ENCODE data around the gene RSF1.
"Not testable (repeated sequence)": the region's sequence is repeated elsewhere in the genome, so short reads cannot be mapped to it uniquely, and the experiment has no call there.

The RSF1 gene

DNA sequence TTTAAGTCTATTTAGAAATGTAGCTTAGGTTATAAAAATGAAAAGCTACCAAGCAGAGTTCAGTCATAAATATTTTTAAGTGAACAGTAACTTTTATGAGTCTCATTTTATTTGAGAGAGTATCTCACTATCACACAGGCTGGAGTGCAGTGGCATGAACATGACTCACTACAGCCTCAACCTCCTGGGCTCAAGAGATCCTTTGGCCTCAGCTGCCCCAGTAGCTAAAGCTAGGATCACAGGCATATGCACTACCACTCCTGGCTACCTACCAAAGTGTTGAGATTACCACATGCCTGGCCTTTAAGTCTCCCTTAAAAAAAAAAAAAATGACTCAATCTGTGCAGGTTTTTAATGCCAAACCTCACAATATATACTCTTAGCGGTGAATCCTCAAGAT is 148.3 kb downstream of the RSF1 start:
- DNase-seq (ENCODE audit: low spot score) = no peak

DNA sequence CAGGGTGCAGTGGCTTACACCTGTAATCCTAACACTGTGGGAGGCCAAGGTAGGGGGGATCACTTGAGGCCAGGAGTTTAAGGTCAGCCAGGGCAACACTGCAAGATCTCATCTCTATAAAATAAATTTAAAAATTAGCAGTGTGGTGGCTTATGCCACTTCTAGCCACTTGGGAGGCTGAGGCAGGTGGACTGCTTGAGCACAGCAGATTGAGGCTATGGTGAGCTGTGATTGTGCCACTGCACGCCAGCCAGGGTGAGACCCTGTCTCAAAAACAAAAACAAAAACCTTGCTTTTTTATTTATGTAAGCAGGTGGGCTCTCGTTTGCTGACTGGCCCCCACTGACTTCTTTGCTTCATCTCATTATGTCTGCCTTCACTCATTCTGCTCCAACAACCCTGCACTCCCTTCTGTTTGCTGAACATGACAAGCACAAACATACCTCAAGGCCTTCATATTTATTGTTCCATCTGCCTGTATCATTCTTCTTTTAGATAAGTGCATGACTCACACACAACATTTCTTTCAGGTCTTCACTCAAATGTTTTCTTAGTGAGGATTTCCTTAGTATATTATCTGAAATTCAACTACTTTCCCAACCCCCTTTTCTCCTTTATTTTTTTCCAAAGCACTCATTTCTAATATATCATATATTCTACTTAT is 150.5 kb downstream of the RSF1 start:
- peak; percentile 4 for DNase-seq (ENCODE audit: low spot score)

DNA sequence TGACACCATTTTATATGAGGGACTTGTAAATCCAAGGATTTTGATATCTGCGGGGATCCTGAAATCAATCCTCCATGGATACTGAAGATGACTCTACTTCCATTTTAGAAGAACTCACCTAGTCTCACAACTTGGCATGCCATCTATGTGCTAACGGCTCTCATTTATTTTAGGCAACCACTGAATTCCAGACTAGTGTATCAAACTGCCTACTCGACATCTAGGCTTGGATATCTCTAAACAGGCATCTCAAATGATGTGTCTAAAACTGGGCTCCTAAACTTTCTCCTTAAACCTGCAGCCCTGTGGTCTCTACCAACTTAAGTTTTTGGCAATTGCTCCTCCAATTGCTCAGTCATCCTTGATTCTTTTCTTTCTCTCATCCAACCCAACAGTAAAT is 151.8 kb downstream of the RSF1 start:
- DNase-seq (ENCODE audit: low spot score) = no peak

DNA sequence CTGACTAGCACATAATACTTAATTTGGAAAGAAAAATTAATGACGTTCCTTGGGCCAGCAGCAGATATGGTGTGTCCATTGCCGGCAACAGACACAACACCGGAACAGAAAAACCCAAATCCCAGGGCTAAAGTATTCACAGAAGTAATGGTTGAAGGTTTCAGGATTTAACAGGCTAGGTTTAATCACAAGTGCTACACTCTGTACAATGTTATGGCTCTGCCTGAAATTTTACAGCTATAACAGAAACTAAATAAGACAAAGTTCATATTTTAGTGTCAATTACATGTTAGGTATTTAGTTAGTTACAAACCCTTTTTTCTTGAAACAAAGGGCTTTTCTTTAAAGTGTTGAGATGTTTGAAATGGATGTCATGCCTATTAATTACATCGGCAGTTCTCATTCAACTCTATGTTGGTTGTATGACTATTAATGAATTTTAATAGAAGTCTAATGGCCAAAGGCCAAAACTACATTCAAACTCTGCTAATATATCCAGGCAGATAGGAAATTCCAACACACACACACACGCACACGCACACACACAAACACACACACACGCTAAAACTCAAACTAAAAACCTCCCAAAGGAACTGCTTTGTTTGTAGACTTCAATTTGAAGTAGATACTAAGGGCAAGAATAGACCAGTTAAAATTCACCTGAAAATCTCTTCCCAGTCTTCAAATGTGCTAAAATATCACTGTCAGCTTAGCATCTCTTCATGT is 155.1 kb downstream of the RSF1 start:
- DNase-seq (ENCODE audit: low spot score) = no peak

DNA sequence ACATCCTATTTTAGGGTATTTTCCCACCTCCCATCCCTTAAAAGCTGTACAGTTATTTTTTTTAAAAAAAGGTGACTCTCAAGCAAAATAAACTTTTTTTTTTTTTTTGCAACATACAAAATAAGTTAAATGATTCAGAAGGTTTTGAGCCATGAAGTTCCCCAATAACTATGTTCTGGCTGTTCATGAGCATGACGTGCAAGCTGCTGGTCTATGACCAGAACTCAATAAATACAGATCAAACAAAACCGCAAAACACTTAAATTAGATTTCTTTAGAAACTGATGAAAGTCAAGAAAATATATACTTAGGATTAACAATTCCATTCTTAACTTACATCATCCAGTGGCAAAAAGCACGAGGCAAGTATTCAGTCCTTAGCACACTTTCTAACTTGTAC is 158.9 kb downstream of the RSF1 start:
- DNase-seq (ENCODE audit: low spot score) = no peak

DNA sequence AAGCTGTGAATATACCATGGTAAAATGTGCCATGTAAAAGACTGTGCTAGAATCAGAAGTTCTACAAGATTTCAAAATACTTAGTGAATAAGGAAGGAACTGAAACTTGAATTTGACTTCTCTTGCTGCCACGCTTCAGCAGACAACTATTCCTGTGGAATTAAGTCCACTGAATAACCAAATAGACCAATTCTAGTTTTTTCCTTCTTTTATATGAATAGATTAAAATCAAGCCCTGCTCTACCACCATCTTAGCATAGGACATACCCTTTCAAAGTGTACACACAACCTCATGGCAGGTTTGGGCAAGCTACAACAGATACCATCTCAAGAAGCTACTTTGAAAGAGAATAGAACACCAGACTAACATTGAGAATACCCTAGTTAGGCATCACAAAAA is 159.6 kb downstream of the RSF1 start:
- DNase-seq (ENCODE audit: low spot score) = no peak

DNA sequence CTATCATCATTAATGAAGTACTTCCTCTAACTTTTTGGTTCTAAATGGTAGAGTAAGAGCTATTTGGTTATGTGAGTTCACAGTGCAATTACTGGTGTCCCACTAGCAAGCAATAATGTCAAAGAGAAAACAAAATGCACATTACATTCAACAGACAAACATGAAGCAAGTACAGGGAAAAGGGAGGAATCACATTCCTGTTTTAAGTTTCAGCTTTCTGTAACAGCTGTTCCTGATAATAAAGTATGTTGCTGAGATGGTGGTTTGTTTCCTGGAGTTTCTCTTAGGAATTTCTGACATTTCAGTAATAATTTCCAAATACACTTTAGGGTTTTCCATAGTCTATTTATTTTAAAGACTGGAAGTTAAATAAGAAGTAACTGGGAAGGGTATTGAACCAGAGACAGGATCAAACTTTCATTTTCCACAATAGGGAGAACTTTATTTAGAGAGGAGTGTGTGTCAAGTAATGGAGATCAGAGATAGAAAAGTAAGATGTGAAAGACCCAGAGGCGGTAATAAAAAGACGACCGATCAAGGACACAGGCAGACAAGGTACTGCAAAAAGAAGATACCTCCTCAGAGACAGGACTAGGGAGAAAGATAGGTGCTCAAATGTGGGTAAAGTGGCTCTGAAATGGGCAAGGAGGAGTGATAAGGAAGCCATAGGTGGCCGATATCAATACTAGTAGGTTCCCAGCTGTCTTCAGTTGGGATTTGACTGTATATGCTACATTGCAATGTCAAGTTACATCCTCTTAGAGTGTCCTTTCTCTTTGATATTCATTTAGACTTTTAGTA is 162.1 kb downstream of the RSF1 start:
- DNase-seq (ENCODE audit: low spot score) = no peak

DNA sequence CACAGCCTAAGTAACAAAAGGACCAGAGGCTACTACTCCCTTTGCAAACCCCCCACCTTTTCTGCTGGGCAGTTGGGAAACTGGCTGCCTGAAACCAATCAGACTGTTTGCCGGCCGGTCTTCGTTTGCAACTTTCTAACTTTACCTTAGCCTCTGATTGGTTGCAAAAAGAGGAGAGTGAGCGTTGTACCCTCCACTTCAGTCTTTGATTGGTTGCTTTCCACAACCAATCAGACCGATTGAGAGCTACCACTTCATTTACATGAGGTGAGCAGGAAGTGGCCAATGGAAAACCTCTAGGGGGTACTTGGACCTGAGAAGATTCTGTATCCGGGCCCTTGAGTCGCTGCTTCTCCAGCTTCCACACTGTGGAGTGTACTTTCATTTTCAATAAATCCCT is 164.2 kb downstream of the RSF1 start:
- no peak for DNase-seq (ENCODE audit: low spot score)

DNA sequence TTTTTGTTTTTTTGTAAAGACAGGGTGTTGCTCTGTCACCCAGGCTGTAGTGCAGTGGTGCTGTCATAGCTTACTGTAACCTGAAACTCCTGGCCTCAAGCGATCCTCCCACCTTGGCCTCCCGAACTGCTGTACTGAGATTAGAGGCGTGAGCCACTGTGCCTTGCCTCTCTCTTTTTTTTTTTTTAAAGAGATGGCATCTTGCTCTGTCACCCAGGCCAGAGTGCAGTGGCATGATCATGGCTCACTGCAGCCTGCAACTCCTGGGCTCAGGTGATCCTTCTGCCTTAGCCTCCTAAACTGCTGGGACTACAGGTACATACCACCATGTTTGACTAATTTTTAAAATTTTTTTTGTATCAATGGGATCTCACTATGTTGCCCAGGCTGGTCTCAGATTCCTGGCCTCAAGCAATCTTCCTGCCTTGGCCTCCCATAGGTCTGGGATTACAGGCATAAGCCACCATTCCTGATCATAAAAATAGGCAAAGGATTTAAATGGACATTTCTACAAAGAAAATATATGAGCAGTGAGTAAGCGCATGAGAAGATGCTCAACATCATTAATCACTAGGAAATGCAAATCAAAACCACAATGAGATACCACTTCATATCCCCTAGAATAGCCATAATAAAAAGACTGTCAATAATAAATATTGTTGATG is 165.6 kb downstream of the RSF1 start:
- DNase-seq (ENCODE audit: low spot score) = no peak

DNA sequence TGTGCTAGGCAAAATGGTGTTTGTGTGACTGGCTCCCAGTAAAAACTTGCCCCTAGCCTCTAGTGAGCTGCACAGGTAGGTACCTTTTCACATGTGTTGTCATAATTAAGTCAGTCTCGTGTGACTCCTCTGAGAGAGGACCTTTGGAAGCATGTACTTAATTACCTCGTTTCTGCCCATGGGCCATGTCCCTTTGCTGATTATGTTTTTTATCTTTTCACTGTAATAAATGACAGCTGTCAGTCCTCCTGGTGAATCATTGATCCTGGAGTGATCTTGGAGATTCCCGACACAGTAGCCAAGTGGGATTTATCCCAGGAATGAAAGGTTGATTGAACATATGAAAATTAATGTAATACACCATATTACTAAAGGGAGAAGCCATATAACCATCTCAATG is 170.4 kb downstream of the RSF1 start:
- no peak for DNase-seq (ENCODE audit: low spot score)

DNA sequence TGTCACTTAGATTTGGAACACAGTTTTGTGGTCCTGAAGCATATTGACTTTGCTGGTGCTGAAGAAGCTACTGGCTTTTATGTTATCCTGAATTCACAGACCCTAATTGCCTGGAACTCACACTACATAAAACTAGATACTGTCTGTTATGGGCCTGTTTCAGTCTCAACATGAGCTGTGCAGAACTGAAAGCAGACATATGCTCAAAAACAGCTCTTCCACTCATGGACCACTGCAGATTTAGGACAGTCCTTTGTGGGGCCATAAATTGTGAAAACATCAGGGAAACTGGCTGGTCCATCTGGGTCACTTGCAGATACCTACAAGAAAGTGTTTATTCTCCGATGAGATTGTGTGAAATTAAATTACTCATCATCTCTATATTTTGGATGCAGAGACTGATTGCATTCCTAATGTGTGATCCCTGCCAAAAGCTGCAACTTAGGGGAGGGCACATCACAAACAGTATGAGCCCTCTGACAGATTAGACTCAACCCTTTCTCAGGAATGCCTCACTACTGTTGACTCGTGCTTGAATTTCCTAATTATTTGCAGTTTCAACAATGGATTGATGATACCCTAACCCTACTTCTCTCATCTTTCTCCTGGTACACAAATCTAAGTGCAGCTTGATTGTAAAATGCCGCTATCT is 172.7 kb downstream of the RSF1 start:
- no peak for DNase-seq (ENCODE audit: low spot score)

DNA sequence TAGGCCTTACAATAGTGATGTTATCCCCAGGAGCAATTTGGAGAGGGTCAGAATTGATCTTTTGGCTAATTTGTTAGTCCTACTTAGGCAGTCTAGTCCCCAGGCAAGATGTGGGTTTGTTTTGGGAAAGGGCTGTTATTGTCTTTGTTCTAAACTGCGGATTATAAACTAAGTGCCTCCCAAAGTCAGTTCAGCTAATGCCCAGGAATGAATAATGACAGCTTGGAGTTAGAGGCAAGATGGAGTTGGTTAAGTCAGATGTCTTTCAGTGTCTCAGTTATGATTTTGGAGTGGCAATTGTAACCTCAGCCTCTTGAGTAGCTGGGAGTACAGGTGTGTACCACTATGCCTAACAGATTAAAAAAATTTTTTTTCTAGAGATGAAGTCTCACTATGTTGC is 175.6 kb downstream of the RSF1 start:
- DNase-seq (ENCODE audit: low spot score) = no peak

DNA sequence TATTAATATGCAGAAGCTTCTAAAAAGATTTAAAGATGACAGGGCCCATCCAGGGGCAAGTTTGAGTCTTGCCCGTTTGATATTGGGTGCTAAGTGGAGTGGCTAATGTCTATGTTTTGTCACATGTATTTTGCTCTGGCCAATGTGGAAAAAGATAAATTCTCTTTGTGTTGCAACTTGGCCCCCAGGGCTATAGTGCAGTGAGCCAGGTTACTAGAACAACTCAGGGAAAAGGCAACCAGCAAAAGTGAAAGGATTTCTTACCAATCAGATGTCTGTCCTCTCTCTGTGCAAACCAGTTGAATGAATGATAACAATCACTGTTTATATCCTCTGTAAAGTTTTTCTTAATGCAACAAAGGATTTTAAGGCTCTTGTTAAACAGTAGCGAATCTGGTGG is 178.3 kb downstream of the RSF1 start:
- no peak for DNase-seq (ENCODE audit: low spot score)

DNA sequence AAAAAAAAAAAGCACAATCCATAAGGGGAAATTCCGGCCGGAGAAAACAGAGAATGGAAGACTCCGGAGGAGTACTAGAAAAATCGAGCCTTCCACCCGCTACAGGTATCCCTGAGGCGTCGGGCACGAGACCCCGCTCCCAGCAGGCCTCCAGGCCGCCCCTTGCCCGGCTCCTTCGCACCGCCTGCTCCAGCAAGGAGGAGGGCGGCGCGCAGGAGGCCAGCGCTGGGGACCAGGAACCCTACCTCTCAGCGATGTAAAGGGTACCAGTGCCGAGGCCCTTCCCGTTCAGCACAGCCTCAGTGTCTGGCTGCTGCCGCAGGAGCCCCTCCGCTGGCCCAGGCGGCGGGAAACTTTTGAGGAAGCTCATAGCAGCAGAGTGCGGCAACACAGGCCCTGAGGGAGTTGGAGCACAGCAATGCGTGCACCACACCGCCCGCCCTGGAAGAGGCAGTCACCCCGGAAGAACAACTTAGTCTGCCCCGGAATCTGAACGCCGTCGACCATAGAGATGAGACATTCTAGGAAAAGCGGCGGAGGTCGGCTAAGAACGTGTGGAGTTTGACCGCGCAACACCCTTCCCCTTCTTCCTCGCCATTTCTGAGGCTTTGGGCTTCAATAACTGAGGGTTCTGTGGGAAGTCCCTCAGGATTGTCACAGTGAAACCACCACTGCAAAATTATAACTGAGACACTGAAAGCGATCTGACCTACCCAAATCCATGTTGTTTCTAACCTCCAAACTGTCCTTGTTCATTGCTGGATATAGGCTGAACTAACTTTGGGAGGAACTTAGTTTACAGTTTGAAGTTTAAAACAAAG is 183.0 kb downstream of the RSF1 start, which contains the start of gene CLNS1A:
CLNS1A (minus strand) TSS at position 450 of the 821 bp plus-strand sequence; CDS start at position 370, 80 bp downstream.
- DNase-seq (ENCODE audit: low spot score) = peak; percentile 94

DNA sequence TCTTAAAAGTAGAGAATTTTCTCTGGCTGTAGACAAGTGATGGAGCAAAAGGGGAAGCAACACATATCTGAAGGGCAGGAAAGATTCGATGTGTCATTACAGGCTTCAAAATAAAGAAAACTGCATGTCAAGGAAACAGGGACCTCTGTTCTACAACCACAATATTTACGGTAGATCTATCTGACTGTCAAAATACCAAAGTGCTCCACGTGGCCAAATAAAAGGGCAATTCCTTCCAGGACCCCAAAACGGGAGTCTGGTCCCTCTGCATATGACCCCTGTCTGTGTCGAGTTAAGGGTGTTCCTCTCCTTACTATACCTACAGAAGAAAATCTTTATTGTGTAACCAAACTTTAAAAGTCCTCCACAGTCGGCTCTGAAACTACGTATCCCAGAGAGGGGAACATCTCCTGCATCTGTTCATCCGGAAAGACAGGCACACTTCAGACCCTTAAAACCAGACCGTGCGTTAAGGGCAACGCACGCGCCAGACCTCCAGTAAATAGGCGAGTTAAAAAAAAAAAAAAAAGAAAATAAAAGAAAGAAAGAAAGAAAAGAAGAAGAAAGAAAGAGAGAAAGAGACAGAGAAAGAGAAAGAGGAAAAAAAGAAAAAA is 183.7 kb downstream of the RSF1 start:
- DNase-seq (ENCODE audit: low spot score) = no peak

DNA sequence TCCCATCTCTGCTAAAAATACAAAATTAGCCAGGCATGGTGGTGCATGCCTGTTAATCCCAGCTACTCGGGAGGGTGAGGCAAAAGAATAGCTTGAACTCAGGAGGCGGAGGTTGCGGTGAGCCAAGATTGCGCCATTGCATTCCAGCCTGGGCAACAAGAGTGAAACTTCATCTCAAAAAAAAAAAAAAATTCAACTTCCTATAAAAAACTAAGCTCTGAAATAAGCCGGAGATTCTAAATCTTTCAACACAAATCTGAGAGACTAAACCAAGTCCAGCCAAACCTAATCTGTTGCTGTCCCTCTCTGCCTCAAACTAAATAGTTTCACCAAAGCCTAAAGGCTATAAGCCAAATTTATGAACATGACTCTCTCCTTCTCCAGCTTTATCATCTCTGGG is 186.6 kb downstream of the RSF1 start:
- DNase-seq (ENCODE audit: low spot score) = not testable (repeated sequence)

DNA sequence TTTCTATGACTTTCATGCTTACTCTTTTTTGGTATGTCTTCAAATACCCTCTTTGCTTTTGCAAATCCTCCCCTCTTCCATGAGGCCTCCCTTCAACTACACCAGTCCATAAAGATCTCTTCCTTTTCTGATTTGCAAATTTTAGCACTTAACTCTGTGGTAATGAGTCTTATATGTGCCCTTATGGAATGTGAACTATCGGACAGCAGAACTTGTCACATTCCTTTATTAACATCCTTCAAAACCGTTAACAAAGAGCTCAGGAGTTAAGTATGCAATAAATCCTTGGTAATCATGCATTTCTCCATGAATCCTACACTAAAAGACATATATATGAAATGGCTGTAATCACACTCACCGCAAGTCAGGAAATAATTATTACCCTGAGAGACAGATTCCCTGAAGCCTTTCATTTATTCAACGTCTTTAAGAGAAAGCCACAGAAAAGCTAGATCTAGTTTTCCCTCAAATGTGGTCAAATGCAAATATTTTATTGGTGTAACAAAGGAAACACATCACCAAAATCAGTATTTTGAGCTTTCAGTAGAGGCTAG is 190.3 kb downstream of the RSF1 start:
- no peak for DNase-seq (ENCODE audit: low spot score)

DNA sequence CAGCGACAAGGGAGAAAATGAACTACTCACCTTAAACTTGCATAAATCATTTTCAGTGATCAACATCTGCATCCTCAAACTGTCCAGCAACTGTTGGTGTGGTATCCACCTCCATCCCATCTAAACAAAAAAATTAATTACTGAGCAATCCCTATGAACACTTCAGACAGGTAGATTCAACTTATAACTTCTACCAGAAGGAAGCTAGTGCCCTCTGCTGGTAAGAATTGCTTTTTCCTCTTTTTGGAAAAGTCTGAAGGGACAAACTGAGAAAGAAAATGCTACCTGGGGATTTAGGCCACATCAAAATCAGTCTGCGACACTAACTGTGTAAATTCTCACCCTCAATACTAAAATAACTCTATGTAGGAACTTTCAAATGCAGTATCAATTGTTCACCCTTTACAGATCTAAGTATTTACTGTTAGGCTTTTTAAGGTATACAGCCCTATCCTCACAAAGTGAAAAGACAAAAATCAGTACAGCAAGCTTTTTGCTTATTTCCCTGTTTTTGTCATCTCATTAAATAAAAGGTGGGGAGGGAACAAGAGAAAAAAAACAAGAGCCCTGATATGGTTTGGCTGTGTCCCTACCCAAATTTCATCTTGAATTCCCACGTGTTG is 200.8 kb downstream of the RSF1 start:
- DNase-seq (ENCODE audit: low spot score) = peak; percentile 43

DNA sequence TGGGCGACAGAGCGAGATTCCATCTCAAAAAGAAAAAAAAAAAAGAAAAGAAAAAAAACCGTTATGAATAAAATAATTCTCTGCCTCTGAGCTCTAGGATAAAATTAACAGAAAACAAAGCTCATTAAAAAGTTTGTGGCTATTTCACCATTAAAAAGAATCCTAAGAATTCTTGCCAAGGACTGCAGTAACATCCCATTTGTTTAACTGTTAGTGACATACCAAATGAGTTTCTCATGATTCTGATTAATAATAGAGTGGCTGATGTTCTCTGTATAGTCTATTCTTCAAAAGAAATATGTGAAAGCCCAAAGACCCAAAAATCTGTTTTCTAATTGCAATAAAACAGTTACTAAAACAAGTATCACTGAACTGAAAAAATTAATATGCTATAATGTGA is 202.6 kb downstream of the RSF1 start:
- no peak for DNase-seq (ENCODE audit: low spot score)

DNA sequence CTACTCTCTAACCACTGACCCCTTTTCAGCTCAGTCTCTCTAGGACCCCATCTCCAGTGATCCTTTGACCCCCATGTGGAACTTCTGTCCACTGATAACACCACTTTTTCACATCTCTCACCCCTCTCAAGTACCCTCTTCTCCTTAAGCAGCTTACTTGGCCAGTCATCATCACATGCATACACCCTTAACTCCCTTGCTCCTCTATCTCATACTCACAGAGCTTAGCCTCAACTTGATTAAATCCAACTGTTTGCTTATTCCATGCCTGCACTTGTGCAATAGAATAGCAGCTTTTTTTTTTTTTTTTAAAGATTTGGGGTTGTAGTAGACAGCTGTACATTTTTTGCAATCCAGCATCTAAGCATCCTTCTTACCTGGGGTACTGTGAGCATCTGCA is 208.6 kb downstream of the RSF1 start:
- no peak for DNase-seq (ENCODE audit: low spot score)

All from Ammon's horn (tissue), 1 donor.